Fibroblast of upper back skin (primary cell): ENCODE data around the gene MCCC1.

ENCODE experiments used
- DNase-seq: peaks from one replicate; pipeline ENCODE4 v3.0.0-alpha.2; 2013

The MCCC1 gene

DNA sequence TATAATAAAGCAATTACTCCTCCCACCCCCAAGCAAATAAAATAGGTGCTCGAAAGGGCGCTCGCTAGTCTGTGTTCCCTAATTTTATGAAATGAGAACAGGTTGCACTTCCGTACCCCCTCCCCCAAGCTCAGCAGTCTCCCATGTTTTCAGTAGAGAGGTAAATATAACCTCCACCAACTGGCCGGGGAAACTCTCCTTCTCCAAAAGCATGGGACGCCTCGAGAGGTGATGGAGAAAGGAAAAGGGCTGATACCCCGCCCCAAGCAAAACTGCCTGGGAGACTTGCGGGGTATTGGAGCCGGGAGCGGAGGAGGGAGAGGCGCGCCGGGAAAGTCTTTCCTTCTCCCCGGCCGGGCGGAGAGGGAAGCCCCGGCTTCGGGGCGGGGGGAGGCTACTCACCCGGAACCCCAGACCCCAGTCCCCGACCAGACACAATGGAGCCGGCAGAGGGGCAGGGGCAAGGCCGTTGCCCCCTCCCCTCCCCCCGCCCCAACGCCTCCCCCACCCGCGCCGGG lies 119.6 kb downstream of the MCCC1 start:
- DNase-seq, result no peak

DNA sequence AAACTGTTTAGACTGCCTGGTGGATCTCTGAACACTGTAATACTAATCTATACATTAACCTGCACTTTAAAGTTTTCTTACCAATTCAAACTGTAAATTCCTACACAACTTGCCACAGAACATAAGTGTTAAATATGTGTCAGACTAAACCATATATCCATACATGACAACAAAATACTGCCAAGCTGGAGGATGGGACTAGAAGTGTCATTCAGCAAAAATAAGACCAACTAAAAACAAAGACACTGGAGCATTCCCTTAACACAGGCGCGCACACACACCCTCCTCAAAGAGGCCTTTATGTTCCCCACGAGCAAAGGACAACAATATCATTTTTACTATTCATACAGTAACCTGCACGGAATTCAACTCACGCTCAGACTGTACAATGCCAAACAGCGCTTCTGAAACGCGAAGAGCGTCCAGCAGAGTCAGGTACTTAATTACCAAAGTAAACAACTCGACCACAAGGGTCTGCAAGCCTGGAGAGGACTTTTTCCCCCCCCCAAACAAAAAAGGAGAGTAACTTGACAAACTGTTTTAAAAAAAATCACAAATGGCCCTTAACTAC lies 120.1 kb downstream of the MCCC1 start:
- DNase-seq, result no peak

DNA sequence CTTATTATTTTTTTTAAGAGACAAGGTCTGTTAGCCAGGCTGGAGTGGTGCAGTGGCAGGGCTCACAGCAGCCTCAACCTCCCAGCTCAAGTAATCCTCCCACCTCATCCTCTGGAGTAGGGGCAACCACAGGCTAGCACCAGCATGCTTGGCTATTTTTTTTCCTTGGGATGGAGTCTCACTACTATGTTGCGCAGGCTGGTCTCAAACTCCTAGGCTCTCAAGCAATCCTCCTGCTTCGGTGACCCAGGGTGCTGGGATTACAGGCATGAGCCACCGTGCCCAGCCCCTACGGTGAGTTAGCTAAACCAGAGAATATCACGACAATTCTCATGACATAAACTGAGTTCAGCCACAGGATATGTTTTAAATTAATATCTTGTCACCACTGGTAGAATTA lies 120.9 kb downstream of the MCCC1 start:
- no peak for DNase-seq

DNA sequence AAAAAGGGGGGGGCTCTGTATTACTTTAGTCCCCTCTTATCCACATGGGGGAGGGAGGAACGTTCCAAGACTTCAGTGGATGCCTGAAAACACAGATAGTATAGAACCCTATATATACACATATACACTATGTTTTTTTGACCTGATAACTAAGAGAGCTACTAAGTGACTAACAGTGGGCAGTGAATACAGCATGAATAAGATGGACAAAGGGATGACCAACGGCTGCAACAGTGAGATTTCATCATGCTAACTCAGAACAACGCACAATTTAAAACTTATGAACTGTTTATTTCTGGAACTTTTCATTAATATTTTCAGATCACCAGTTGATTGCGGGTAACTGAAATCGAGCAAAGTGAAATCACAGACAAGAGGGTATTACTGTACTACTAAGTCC lies 126.2 kb downstream of the MCCC1 start:
- no peak for DNase-seq

DNA sequence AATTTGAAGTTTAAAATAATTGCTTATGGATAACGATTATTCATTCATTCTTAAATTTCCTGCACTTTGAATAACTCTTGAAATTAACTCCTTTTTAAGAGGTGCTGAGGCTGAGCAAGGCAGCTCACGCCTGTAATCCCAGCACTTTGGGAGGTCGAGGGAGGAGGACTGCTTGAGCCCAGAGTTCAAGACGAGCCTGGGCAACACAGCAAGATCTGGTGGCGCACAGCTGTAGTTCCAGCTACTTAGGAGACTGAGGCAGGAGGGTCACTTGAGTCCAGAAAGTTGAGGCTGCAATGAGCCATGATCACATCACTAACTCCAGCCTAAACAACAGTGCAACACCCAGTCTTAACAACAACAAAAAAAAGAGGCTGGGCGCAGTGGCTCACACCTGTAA lies 126.9 kb downstream of the MCCC1 start:
- no peak for DNase-seq

DNA sequence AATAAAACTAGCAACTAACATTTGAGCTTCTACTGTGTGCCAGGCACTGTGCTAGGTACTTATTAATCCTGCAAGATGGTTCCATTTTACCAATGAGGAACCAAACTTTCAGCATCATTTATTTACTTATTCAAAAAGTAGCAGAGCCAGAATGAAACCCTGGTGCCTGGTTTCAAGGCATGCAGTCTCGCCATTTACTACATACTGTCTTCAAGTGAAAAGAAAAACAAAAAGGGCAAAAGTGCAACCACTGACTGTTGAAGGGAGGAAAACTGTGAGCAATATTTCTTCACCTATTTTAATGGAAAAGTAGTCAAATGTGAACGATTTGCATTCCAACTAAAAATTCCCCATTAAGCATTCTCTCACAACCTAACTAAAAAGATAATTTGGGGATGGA lies 127.7 kb downstream of the MCCC1 start:
- no peak for DNase-seq

DNA sequence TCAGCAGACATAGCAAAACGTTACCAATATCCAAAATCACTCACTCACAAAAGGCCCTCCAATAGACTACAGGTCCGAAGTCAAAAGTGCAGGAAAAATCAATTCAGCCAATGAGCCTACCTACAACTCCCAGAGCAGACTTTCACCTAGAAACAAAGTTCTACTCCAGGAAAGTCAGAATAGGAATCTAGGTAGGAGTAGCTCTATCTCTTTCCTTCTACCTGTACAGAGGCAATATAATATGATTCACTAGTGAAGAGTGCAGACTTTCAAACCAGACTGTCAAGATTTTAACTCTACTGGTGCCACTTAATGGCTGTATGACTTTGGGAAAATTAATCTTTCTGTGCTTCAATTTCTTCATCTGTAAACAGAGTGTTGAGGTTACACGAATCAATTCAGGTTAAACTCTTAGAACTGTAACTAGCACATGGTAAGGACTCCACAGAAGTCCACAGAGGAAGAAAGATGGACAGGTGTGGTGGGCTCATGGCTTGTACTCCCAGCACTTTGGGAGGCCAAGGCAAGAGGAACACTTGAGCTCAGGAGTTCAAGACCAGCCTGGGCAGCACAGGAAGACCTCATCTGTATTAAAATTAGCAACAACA lies 128.4 kb downstream of the MCCC1 start:
- no peak for DNase-seq

DNA sequence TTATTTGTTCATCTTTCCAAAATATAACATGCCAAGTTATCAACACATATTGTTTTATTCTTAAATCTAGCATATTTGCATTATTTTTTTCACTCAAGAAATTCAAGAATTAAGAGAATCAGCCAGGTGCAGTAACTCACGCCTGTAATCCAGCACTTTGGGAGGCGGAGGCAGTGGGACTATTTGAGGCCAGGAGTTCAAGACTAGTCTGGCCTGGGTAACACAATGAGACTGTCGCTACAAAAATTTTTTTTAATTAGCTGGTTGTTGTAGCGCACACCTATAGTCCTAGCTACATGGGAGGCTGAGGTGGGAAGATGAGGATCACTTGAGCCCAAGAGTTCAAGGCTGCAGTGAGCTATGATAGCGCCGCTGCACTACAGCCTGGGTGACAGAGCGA lies 129.4 kb downstream of the MCCC1 start:
- no peak for DNase-seq

DNA sequence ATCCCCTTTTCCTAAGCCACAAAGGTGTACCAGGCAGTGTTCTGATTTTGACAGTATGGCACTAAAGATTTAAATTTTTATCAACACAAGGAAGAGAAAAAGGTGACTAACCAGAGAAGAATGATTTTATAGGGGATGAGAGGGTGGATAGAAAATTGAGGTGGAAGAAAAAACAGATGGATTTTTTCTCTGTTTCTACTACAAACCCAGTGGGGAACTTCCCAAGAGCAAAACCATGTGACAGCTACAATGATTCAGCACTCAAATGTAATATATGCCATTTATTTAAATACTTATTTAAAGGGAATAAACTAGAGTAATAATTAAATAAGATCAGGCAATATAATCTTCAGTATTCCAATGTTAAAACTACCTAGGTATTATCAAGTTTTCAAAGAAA lies 130.0 kb downstream of the MCCC1 start:
- DNase-seq, result peak; percentile 62

DNA sequence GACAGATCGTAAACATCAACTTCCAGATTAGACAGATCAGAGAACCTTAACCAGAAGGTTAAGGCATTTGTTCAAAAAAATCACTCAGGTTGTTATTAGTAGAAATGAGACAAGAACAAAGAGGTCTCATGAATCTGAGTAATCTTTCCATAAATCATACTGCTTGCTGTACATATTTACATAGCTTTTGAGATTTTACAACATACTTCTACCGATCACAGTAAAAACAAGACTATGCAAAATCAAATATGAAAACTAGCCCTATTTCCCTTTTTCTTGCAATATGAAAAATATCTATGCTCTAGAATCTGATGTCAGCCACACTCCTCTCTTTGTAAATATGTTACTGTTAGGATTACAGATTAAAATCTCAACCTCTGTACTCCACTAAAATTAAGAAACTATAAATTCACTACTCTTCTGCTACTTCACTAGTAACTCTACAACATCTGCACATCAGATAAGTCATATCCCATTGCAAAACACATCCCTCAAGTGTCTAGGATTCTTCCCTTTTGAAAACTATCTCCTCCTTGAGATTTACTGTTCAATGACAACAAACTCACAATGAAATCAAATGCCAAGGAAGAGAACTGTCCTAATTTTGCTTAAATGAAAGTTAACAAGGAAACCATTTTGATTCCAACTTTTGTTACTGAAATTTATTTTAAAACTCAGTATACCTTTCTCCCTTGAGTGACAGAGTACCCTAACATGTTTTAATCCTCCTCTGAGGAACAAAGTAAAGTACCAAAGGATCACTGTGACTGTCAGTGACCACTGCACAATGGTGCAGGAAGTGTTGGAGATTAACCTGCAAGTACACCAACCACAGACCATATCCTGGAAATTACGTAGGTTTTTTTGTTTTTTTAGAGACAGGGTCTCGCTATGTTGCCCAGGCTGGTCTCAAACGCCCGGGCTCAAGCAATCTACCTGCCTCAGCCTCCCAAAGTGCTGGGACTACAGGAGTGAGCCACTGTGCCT lies 131.8 kb downstream of the MCCC1 start:
- DNase-seq, result no peak

DNA sequence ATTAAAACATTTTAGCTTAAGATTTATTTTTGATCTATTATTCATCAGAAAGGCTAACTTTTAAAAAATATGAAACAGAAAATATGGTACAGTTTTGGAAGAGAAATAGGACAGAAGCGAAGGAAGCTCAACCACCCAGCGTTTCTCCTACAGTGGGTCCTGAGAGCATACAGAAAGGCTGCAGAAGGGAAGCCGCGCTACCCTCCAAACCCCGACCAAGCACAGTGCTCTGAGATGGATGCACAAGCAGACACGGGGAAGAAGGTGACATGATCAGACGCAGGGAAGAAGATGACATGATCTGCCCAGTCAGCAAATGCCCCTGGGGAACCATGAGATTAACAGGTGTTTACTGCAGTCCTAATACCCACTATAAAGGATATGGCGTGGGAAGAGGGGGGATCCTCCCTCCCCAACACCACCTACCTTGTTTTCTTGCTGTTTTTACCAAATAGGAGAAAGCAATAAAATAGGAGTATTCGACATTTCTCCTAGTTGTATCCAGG lies 133.4 kb downstream of the MCCC1 start:
- DNase-seq, result no peak
